Activated B cell treated with CpG ODN at 0.5 μM for 24 hours (primary cell): ENCODE measurements around the gene ATRNL1. TPM values are rescaled to one million over a fixed set of nuclear protein-coding genes. Genes with fewer than 3 reads are reported as not detected.
"Not testable (repeated sequence)": the region's sequence is repeated elsewhere in the genome, so short reads cannot be mapped to it uniquely, and the experiment has no call there.

Source experiments
- ATAC-seq: fragments of 200-7000 bp; cut with Tn5 transposase; one replicate; pipeline ENCODE4 v1.10.0; 2021; ENCODE audit warnings: low read depth, mild to moderate bottlenecking, moderate library complexity
- CTCF ChIA-PET: fragments of 350-600 bp; sonication (Branson Sonifier 250); formaldehyde crosslinking; loops from one replicate; lab custom pipeline; 2021; ENCODE audit warnings: antibody characterized with exemption; lab: Charles Lee
- POLR2A ChIA-PET: fragments of 350-600 bp; sonication (Branson Sonifier 250); formaldehyde crosslinking; loops from one replicate; lab custom pipeline; 2021; ENCODE audit warnings: antibody characterized with exemption; lab: Charles Lee
- DNase-seq: peaks from one replicate; pipeline ENCODE4 v3.0.0; 2022
- H3K27ac Mint-ChIP-seq: one replicate; pipeline ENCODE4 v1.8.0; 2020; ENCODE audit warnings: mixed read lengths
- H3K27me3 Mint-ChIP-seq: one replicate; pipeline ENCODE4 v1.8.0; 2021; ENCODE audit warnings: mixed read lengths
- H3K36me3 Mint-ChIP-seq: one replicate; pipeline ENCODE4 v1.8.0; 2021; ENCODE audit warnings: low read depth, mixed read lengths
- H3K4me1 Mint-ChIP-seq: one replicate; pipeline ENCODE4 v1.8.0; 2021; ENCODE audit warnings: mixed read lengths
- H3K4me3 Mint-ChIP-seq: one replicate; pipeline ENCODE4 v1.8.0; 2020; ENCODE audit warnings: mild to moderate bottlenecking, mixed read lengths
- H3K9me3 Mint-ChIP-seq: one replicate; pipeline ENCODE4 v1.8.0; 2020; ENCODE audit warnings: mixed read lengths
- CTCF ChIP-seq: fragments of 200-600 bp; IDR thresholded peaks from one replicate; pipeline ENCODE4 v1.8.0; 2022; ENCODE audit warnings: antibody characterized with exemption, mild to moderate bottlenecking
- intact Hi-C: fragments of 100-400 bp; cut with micrococcal nuclease; formaldehyde crosslinking; loops from one replicate; pipeline ENCODE4 v1.15.1; 2024
- total RNA-seq: library from RNA; stranded (reverse); gene quantifications from 2 replicates; pipeline ENCODE4 v1.2.3, GENCODE V29; 2022

The ATRNL1 gene
- total RNA-seq, 1 donor from 2014 or later: 1.2 TPM

- ATAC-seq (no peak), DNase-seq (no peak)
- no peaks in the 10 kb centered on the region for H3K36me3 Mint-ChIP-seq
- H3K9me3 Mint-ChIP-seq: no peaks in the 10 kb centered on the region
- H3K4me1 Mint-ChIP-seq: no peaks in the 10 kb centered on the region
- H3K27ac Mint-ChIP-seq: no peak overlapping the region
- no peak overlapping the region for H3K4me3 Mint-ChIP-seq
- H3K27me3 Mint-ChIP-seq: no peaks in the 10 kb centered on the region
- ChIA-PET POLR2A (no interaction called here), CTCF (no interaction called here)
- intact Hi-C loops: no loop called here
- TF ChIP-seq CTCF: no peak
Measured at GRCh38 chr10:115814542-115814941, 721.4 kb downstream of the ATRNL1 start.

GRCh38 chr10:115818012-115818411, 724.8 kb downstream of the ATRNL1 start:
- intact Hi-C loops: no loop called here
- H3K27me3 Mint-ChIP-seq: no peaks in the 10 kb centered on the region
- CTCF ChIA-PET: no interaction called here
- no peaks in the 10 kb centered on the region for H3K4me1 Mint-ChIP-seq
- ATAC-seq: no peak
- H3K4me3 Mint-ChIP-seq: no peak overlapping the region
- H3K9me3 Mint-ChIP-seq: peaks cover 4% of the 10 kb centered on the region
- H3K27ac Mint-ChIP-seq: no peak overlapping the region
- no peak for DNase-seq
- no peak for TF ChIP-seq CTCF
- no peaks in the 10 kb centered on the region for H3K36me3 Mint-ChIP-seq
- POLR2A ChIA-PET: no interaction called here

- no peak for TF ChIP-seq CTCF
- Mint-ChIP-seq H3K27ac (no peak overlapping the region), H3K27me3 (no peaks in the 10 kb centered on the region), H3K4me1 (no peaks in the 10 kb centered on the region), H3K36me3 (no peaks in the 10 kb centered on the region), H3K9me3 (peaks cover 17% of the 10 kb centered on the region), H3K4me3 (no peak overlapping the region)
- ChIA-PET POLR2A (no interaction called here), CTCF (no interaction called here)
- no peak for DNase-seq
- no peak for ATAC-seq
- intact Hi-C loops: no loop called here
Measured at GRCh38 chr10:115826396-115826795, 733.2 kb downstream of the ATRNL1 start.

GRCh38 chr10:115827231-115828009, 734.3 kb downstream of the ATRNL1 start:
- POLR2A ChIA-PET: no interaction called here
- intact Hi-C loops: no loop called here
- H3K36me3 Mint-ChIP-seq: no peaks in the 10 kb centered on the region
- ATAC-seq (no peak), DNase-seq (no peak)
- H3K4me1 Mint-ChIP-seq: no peaks in the 10 kb centered on the region
- CTCF ChIA-PET: no interaction called here
- no peak overlapping the region for H3K27ac Mint-ChIP-seq
- peaks cover 13% of the 10 kb centered on the region for H3K9me3 Mint-ChIP-seq
- H3K4me3 Mint-ChIP-seq: no peak overlapping the region
- no peak for TF ChIP-seq CTCF
- no peaks in the 10 kb centered on the region for H3K27me3 Mint-ChIP-seq

GRCh38 chr10:115828182-115828581, 735.0 kb downstream of the ATRNL1 start:
- ATAC-seq, H3K27me3 Mint-ChIP-seq, H3K4me1 Mint-ChIP-seq, POLR2A ChIA-PET, intact Hi-C loops, CTCF ChIA-PET, H3K36me3 Mint-ChIP-seq, H3K4me3 Mint-ChIP-seq, DNase-seq, H3K27ac Mint-ChIP-seq: not testable (repeated sequence)
- H3K9me3 Mint-ChIP-seq: peaks cover 11% of the 10 kb centered on the region
